Tibial artery (tissue), 4 donors: ENCODE data around the gene CENPQ.
A peak's percentile ranks its signal among the peaks of the same experiment; 100 is the strongest.

Experiments
- DNase-seq, 2 donors: peaks; one replicate each; pipeline ENCODE4 v3.0.0-alpha.2; 2019
- H3K27ac ChIP-seq, 2 donors: fragments of 200-600 bp; sonication (generic) in 1 of 2; 1 replicate in 1 of 2; 2 replicates in 1 of 2; pipeline ENCODE4 v1.5.1; 2018 to 2019; ENCODE audit warnings: mild to moderate bottlenecking in 1 of 2
- H3K27me3 ChIP-seq, 2 donors: fragments of 200-600 bp; sonication (generic) in 1 of 2; one replicate each; pipeline versions ENCODE4 v1.5.1 to v1.6.0; 2016 to 2019
- H3K36me3 ChIP-seq, 3 donors: fragments of 200-600 bp; sonication (generic) in 2 of 3; one replicate each; pipeline ENCODE4 v1.5.1; 2016 to 2019; ENCODE audit warnings: mild to moderate bottlenecking in 2 of 3
- H3K4me1 ChIP-seq, 4 donors: fragments of 200-600 bp; sonication (generic) in 2 of 4; 1 replicate in 3 of 4; 2 replicates in 1 of 4; pipeline ENCODE4 v1.5.1; 2016 to 2019
- H3K4me3 ChIP-seq, 2 donors: fragments of 200-600 bp; sonication (generic) in 1 of 2; 1 replicate in 1 of 2; 2 replicates in 1 of 2; pipeline ENCODE4 v1.5.1; 2018 to 2019; ENCODE audit warnings: mild to moderate bottlenecking in 2 of 2
- H3K9me3 ChIP-seq, 3 donors: fragments of 200-600 bp; sonication (generic) in 1 of 3; one replicate each; pipeline ENCODE4 v1.5.1; 2016 to 2019
- intact Hi-C: fragments of 100-400 bp; cut with DNase I; formaldehyde crosslinking; loops from one replicate; pipeline ENCODE4 v1.15.0; 2023; ENCODE audit warnings: low total_unique reads
- TF ChIP-seq, protein P1 (sequence below), 2 experiments: fragments of 200-600 bp in 1 of 2; fragments of 450-650 bp in 1 of 2; IDR thresholded peaks; one replicate each; pipeline ENCODE4 v1.5.1; 2017 to 2019; ENCODE audit warnings: antibody characterized with exemption in 2 of 2, mild to moderate bottlenecking in 1 of 2, moderate library complexity in 1 of 2

The CENPQ gene

DNA sequence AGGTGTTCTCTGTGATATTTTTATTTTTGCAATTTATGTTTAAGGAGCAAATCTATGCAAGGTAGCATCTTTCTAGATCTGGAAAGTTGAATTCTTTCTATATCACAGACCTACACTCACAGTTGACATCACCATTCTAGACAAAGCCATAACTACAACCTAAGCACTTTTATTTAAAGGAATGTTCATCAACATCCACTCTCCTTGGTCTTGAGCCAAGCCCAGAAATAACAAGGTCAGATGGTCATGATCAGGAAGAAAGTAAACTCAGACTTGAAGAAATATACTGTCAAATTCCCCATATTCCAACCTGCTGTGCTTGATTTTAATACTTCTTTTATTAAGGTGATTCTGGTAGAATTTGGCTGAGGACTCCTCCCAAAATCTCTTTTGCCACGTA is 32.3 kb upstream of the CENPQ start:
- Histone ChIP-seq H3K36me3 (peaks cover 50 to 81% (median 66%) of the 10 kb centered on the region in 3 donors), H3K27ac (no peak overlapping the region), H3K4me1 (no peaks in the 10 kb centered on the region), H3K27me3 (no peaks in the 10 kb centered on the region), H3K9me3 (no peaks in the 10 kb centered on the region), H3K4me3 (no peak overlapping the region)
- TF ChIP-seq, protein P1, sequence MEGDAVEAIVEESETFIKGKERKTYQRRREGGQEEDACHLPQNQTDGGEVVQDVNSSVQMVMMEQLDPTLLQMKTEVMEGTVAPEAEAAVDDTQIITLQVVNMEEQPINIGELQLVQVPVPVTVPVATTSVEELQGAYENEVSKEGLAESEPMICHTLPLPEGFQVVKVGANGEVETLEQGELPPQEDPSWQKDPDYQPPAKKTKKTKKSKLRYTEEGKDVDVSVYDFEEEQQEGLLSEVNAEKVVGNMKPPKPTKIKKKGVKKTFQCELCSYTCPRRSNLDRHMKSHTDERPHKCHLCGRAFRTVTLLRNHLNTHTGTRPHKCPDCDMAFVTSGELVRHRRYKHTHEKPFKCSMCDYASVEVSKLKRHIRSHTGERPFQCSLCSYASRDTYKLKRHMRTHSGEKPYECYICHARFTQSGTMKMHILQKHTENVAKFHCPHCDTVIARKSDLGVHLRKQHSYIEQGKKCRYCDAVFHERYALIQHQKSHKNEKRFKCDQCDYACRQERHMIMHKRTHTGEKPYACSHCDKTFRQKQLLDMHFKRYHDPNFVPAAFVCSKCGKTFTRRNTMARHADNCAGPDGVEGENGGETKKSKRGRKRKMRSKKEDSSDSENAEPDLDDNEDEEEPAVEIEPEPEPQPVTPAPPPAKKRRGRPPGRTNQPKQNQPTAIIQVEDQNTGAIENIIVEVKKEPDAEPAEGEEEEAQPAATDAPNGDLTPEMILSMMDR (IDR thresholded peaks at IDR 0.05) = no peak
- DNase-seq = no peak
- intact Hi-C loops = no loop called here

DNA sequence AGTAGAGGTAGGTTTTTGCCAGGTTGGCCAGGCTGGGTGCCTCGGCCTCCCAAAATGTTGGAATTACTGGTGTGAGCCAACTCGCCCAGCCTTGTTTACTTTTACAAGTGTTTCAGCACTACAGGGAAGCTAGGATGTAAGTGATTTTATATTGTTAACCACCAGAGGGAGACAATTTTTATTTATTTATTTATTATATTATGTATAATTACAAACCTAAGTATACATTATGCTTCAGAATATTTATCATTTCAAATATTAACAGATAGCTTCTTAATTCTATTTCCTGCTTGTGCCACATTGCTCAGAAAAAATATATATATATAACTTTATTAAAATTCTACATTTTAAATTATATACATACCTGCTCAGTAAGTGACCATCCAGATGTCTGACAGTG is 9.9 kb upstream of the CENPQ start:
- intact Hi-C loops = no loop called here
- Histone ChIP-seq H3K4me1 (peaks cover 0 to 8% (median 0%) of the 10 kb centered on the region in 4 donors), H3K9me3 (no peaks in the 10 kb centered on the region), H3K27ac (no peak overlapping the region), H3K27me3 (no peaks in the 10 kb centered on the region), H3K4me3 (no peak overlapping the region), H3K36me3 (peaks cover 35 to 76% (median 46%) of the 10 kb centered on the region in 3 donors)
- no peak for DNase-seq
- TF ChIP-seq, protein P1 (IDR thresholded peaks at IDR 0.05) = peak in 1 of 2 experiments; percentile 16

DNA sequence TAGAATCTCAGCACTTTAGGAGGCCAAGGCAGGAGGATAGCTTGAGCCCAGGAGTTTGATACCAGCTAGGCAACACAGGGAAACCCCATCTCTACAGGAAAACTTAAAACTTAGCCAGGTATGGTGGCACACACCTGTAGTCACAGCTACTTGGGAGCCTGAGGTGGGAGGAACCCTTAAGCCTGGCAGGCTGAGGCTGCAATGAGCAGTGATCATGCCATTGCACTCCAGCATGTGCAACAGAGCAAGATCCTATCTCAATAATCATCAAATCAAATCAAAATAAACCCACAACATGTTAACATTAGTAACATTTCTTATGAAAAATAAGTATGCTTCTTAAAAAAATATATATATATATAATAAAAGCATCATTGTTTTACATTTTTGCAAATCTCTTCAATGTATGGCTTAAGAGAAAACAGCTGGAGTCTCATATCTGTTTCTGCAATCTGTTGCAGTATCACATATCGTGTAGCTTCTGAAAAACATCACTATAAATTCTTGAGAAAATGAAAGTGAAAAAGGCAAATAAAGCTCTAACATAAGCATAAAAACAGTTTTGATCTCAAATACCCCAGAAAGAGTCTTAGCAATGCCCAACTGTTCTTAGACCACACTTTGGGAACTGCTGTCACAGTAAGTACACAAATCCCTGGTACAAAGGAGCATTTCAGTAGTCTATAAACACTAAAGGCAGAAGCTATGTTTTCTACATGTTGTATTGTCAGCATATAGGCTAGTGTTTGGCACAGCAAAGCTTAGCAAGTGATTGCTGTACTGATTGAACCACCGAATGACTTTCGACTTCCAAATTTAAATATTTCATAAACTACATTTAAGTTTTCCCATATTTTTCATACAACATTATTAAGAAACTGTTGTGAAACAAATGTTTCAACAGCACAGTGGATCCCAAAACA is 8.1 kb upstream of the CENPQ start:
- H3K27me3 ChIP-seq = no peaks in the 10 kb centered on the region
- no peaks in the 10 kb centered on the region for H3K9me3 ChIP-seq
- H3K4me3 ChIP-seq = no peak overlapping the region
- DNase-seq = no peak
- TF ChIP-seq, protein P1 (IDR thresholded peaks at IDR 0.05) = no peak
- intact Hi-C loops = no loop called here
- no peak overlapping the region for H3K27ac ChIP-seq
- peaks cover 0 to 16% (median 8%) of the 10 kb centered on the region in 4 donors for H3K4me1 ChIP-seq
- H3K36me3 ChIP-seq = peaks cover 31 to 70% (median 44%) of the 10 kb centered on the region in 3 donors

DNA sequence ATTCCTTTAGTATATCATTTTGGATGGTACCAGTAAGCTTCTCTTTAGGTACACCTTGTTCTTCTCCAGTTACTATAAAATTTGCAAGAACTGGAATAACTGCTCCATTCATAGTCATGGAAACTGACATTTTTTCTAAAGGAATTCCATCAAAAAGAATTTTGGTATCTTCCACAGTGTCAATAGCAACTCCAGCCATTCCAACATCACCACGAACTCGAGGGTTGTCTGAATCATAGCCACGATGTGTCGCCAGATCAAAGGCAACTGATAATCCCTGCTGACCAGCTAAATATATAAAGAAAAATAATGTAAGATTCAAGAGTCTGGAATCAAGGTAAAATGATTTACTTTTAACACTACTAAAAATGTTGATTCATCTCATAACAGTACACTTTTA is 5.4 kb upstream of the CENPQ start:
- TF ChIP-seq, protein P1 (IDR thresholded peaks at IDR 0.05) = no peak
- Histone ChIP-seq H3K27me3 (no peaks in the 10 kb centered on the region), H3K27ac (no peak overlapping the region), H3K36me3 (peaks cover 30 to 52% (median 31%) of the 10 kb centered on the region in 3 donors), H3K4me1 (peaks cover 0 to 41% (median 17%) of the 10 kb centered on the region in 4 donors), H3K9me3 (no peaks in the 10 kb centered on the region), H3K4me3 (no peak overlapping the region)
- intact Hi-C loops = no loop called here
- DNase-seq = no peak

DNA sequence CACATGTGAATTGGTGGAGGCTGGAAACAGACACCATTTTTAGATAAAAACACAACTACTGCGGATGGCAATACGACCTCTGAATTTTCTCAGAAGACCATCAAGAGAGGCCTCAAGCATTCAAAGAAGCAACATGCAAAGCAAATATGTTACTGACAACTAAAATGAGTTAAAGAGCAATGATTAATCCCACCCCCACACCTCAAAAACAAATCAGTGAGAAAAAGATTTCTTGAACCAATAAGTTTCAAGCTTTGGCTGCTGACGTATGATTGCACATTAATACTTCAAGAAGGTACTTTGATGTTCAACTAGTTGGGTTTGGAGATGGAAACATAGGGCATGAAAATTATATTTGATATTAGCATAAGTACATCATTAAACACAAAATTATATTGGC is 1.1 kb upstream of the CENPQ start:
- Histone ChIP-seq H3K27ac (peak overlapping the region; percentile 86 to 87), H3K27me3 (no peaks in the 10 kb centered on the region), H3K36me3 (peaks cover 7 to 16% (median 11%) of the 10 kb centered on the region in 3 donors), H3K4me1 (peaks cover 0 to 47% (median 21%) of the 10 kb centered on the region in 4 donors), H3K9me3 (no peaks in the 10 kb centered on the region), H3K4me3 (peak overlapping the region; percentile 61 to 71)
- DNase-seq = no peak
- TF ChIP-seq, protein P1 (IDR thresholded peaks at IDR 0.05) = no peak
- intact Hi-C loops = no loop called here
